Mesenchymal stem cell (in vitro differentiated cells and primary cell): ENCODE results near the gene ARHGEF17.

Source experiments
- DNase-seq: peaks from one replicate; pipeline ENCODE4 v3.0.0-alpha.2; 2013
- H2AFZ ChIP-seq: one replicate; pipeline ENCODE4 v1.6.1; 2013; ENCODE audit warnings: low read depth, mild to moderate bottlenecking, control low read depth, inconsistent platforms, low read length, moderate library complexity
- H2AK5ac ChIP-seq: 2 replicates; pipeline ENCODE4 v1.6.1; 2013; ENCODE audit warnings: low read length, moderate library complexity, mild to moderate bottlenecking, inconsistent platforms; ENCODE audit not compliant: severe bottlenecking
- H2BK120ac ChIP-seq: one replicate; pipeline ENCODE4 v1.6.1; 2013; ENCODE audit warnings: low read depth, mild to moderate bottlenecking, inconsistent platforms, low read length, moderate library complexity
- H2BK12ac ChIP-seq, 2 experiments: one replicate each; pipeline ENCODE4 v1.6.1; 2013; ENCODE audit warnings: inconsistent platforms in 2 of 2, low read length in 2 of 2, mild to moderate bottlenecking in 2 of 2, moderate library complexity in 2 of 2, control low read depth in 1 of 2
- H2BK15ac ChIP-seq: one replicate; pipeline ENCODE4 v1.6.1; 2013; ENCODE audit warnings: mild to moderate bottlenecking, low read depth, inconsistent platforms; ENCODE audit not compliant: poor library complexity, severe bottlenecking
- H2BK5ac ChIP-seq: 2 replicates; pipeline ENCODE4 v1.6.1; 2013; ENCODE audit warnings: low read depth, mild to moderate bottlenecking, low read length, control low read depth, inconsistent platforms; ENCODE audit not compliant: poor library complexity, severe bottlenecking
- H3K14ac ChIP-seq, 2 experiments: one replicate each; pipeline ENCODE4 v1.6.1; 2013; ENCODE audit warnings: inconsistent platforms in 2 of 2, low read length in 2 of 2, control low read depth in 1 of 2, mild to moderate bottlenecking in 1 of 2, moderate library complexity in 1 of 2
- H3K18ac ChIP-seq, 2 experiments: one replicate each; pipeline ENCODE4 v1.6.1; 2013; ENCODE audit warnings: inconsistent platforms in 2 of 2, low read length in 2 of 2, control low read depth in 1 of 2, low read depth in 1 of 2, mild to moderate bottlenecking in 1 of 2
- H3K23ac ChIP-seq, 2 experiments: one replicate each; pipeline ENCODE4 v1.6.1; 2013; ENCODE audit warnings: inconsistent platforms in 2 of 2, low read length in 2 of 2, mild to moderate bottlenecking in 2 of 2, moderate library complexity in 2 of 2, control low read depth in 1 of 2
- H3K27ac ChIP-seq: 2 replicates; pipeline ENCODE4 v1.5.1; 2013; ENCODE audit warnings: mild to moderate bottlenecking, moderate library complexity, low read length, control low read depth, inconsistent platforms; ENCODE audit not compliant: poor library complexity, severe bottlenecking
- H3K27me3 ChIP-seq, 2 experiments: 2 replicates each; pipeline versions ENCODE4 v1.6.1 to v1.7.0; 2013; ENCODE audit warnings: low read length in 2 of 2, mild to moderate bottlenecking in 2 of 2, moderate library complexity in 2 of 2, control low read depth in 1 of 2, inconsistent platforms in 1 of 2; ENCODE audit not compliant: control insufficient read depth in 1 of 2, insufficient read depth in 1 of 2
- H3K36me3 ChIP-seq, 2 experiments: 2 replicates each; pipeline versions ENCODE4 v1.6.1 to v1.7.0; 2013; ENCODE audit warnings: low read length in 2 of 2, control low read depth in 1 of 2, inconsistent platforms in 1 of 2, low read depth in 1 of 2, mild to moderate bottlenecking in 1 of 2; ENCODE audit not compliant: insufficient read depth in 2 of 2, control insufficient read depth in 1 of 2
- H3K4ac ChIP-seq, 2 experiments: one replicate each; pipeline ENCODE4 v1.6.1; 2013; ENCODE audit warnings: inconsistent platforms in 2 of 2, low read length in 2 of 2, mild to moderate bottlenecking in 2 of 2, moderate library complexity in 2 of 2, control low read depth in 1 of 2, low read depth in 1 of 2
- H3K4me1 ChIP-seq: 2 replicates; pipeline ENCODE4 v1.6.1; 2013; ENCODE audit warnings: low read depth, low read length, control low read depth; ENCODE audit not compliant: control insufficient read depth, insufficient read depth
- H3K4me2 ChIP-seq: 2 replicates; pipeline ENCODE4 v1.6.1; 2013; ENCODE audit warnings: low read length, mild to moderate bottlenecking, inconsistent platforms; ENCODE audit not compliant: poor library complexity, severe bottlenecking
- H3K4me3 ChIP-seq, 2 experiments: 2 replicates each; pipeline versions ENCODE4 v1.5.1 to v1.7.0; 2013; ENCODE audit warnings: low read length in 2 of 2, mild to moderate bottlenecking in 2 of 2, control low read depth in 1 of 2, low read depth in 1 of 2; ENCODE audit not compliant: insufficient read depth in 1 of 2
- H3K79me1 ChIP-seq: replicated peaks from 2 replicates; pipeline ENCODE4 v1.6.1; 2013; ENCODE audit warnings: mild to moderate bottlenecking, control low read depth, low read length, inconsistent platforms; ENCODE audit not compliant: poor library complexity, severe bottlenecking
- H3K9ac ChIP-seq: 2 replicates; pipeline ENCODE4 v1.7.0; 2013; ENCODE audit warnings: mild to moderate bottlenecking, low read length, moderate library complexity
- H3K9me3 ChIP-seq: 2 replicates; pipeline ENCODE4 v1.7.0; 2013; ENCODE audit warnings: mild to moderate bottlenecking, low read length; ENCODE audit not compliant: control insufficient read depth
- H4K8ac ChIP-seq: one replicate; pipeline ENCODE4 v1.6.1; 2013; ENCODE audit warnings: inconsistent platforms, mild to moderate bottlenecking, low read length, moderate library complexity
- H4K91ac ChIP-seq: one replicate; pipeline ENCODE4 v1.6.1; 2013; ENCODE audit warnings: mild to moderate bottlenecking, low read length, inconsistent platforms
- WGBS: methylation state at CpG from one replicate; pipeline ENCODE4 v1.1.7; 2013; ENCODE audit warnings: mixed read lengths; 5-methylcytosine and 5-hydroxymethylcytosine counted together

Gene ARHGEF17

GRCh38 chr11:73365352-73366264, 57.5 kb downstream of the ARHGEF17 start:
- Histone ChIP-seq H2AFZ (no peak overlapping the region), H2BK5ac (no peak overlapping the region), H3K14ac (no peak overlapping the region), H3K18ac (no peak overlapping the region), H3K9me3 (no peaks in the 10 kb centered on the region), H4K91ac (no peak overlapping the region), H2BK12ac (no peak overlapping the region), H2AK5ac (no peak overlapping the region), H3K4me2 (no peak overlapping the region), H3K4me1 (peaks cover 3% of the 10 kb centered on the region), H2BK120ac (no peak overlapping the region), H3K4ac (no peak overlapping the region), H3K27me3 (no peaks in the 10 kb centered on the region), H3K27ac (no peak overlapping the region), H3K36me3 (peaks cover 83 to 84% of the 10 kb centered on the region in 2 experiments), H3K23ac (no peak overlapping the region), H3K79me1 (peaks cover 3% of the 10 kb centered on the region), H4K8ac (no peak overlapping the region), H3K4me3 (no peak overlapping the region), H3K9ac (no peak overlapping the region), H2BK15ac (no peak overlapping the region)
- no peak for DNase-seq
- 94% methylated on average over 22 of the region's 24 CpGs for WGBS

GRCh38 chr11:73366265-73366610, 58.2 kb downstream of the ARHGEF17 start:
- no peak overlapping the region for H2BK12ac ChIP-seq
- peaks cover 78% of the 10 kb centered on the region in 2 experiments for H3K36me3 ChIP-seq
- no peak overlapping the region for H3K18ac ChIP-seq
- no peak overlapping the region for H3K4ac ChIP-seq
- H3K27me3 ChIP-seq, result no peaks in the 10 kb centered on the region
- H2AK5ac ChIP-seq, result no peak overlapping the region
- WGBS, result 92% methylated on average over 4 of the region's 4 CpGs
- H4K8ac ChIP-seq, result no peak overlapping the region
- H2BK120ac ChIP-seq, result no peak overlapping the region
- H3K4me2 ChIP-seq, result no peak overlapping the region
- H3K4me3 ChIP-seq, result no peak overlapping the region
- H2BK5ac ChIP-seq, result no peak overlapping the region
- peaks cover 3% of the 10 kb centered on the region for H3K79me1 ChIP-seq
- H3K14ac ChIP-seq, result no peak overlapping the region
- no peaks in the 10 kb centered on the region for H3K9me3 ChIP-seq
- no peak overlapping the region for H3K9ac ChIP-seq
- H2AFZ ChIP-seq, result no peak overlapping the region
- no peak overlapping the region for H3K23ac ChIP-seq
- no peak for DNase-seq
- H3K4me1 ChIP-seq, result peaks cover 3% of the 10 kb centered on the region
- no peak overlapping the region for H4K91ac ChIP-seq
- H2BK15ac ChIP-seq, result no peak overlapping the region
- H3K27ac ChIP-seq, result no peak overlapping the region

- no peak for DNase-seq
- Histone ChIP-seq H3K79me1 (peaks cover 3% of the 10 kb centered on the region), H3K9ac (no peak overlapping the region), H3K14ac (no peak overlapping the region), H4K91ac (no peak overlapping the region), H2AFZ (no peak overlapping the region), H3K4me3 (no peak overlapping the region), H3K9me3 (no peaks in the 10 kb centered on the region), H2BK15ac (no peak overlapping the region), H4K8ac (no peak overlapping the region), H2BK12ac (no peak overlapping the region), H2BK5ac (no peak overlapping the region), H3K4ac (no peak overlapping the region), H3K23ac (no peak overlapping the region), H2BK120ac (no peak overlapping the region), H3K4me1 (peaks cover 4% of the 10 kb centered on the region), H3K18ac (no peak overlapping the region), H3K4me2 (no peak overlapping the region), H2AK5ac (no peak overlapping the region), H3K27ac (no peak overlapping the region), H3K27me3 (no peaks in the 10 kb centered on the region), H3K36me3 (peaks cover 71% of the 10 kb centered on the region in 2 experiments)
- WGBS, result 86% methylated on average over 6 of the region's 6 CpGs
These were observed 58.9 kb downstream of the ARHGEF17 start for GRCh38 chr11:73366953-73367352.

GRCh38 chr11:73367482-73368024, 59.5 kb downstream of the ARHGEF17 start:
- Histone ChIP-seq H3K36me3 (peaks cover 65 to 66% of the 10 kb centered on the region in 2 experiments), H2BK15ac (no peak overlapping the region), H2AFZ (no peak overlapping the region), H3K9ac (no peak overlapping the region), H2BK12ac (no peak overlapping the region), H4K91ac (no peak overlapping the region), H3K4me1 (peaks cover 8% of the 10 kb centered on the region), H3K4ac (no peak overlapping the region), H3K27me3 (no peaks in the 10 kb centered on the region), H3K4me3 (no peak overlapping the region), H2BK120ac (no peak overlapping the region), H3K14ac (no peak overlapping the region), H2AK5ac (no peak overlapping the region), H3K9me3 (no peaks in the 10 kb centered on the region), H3K4me2 (no peak overlapping the region), H3K23ac (no peak overlapping the region), H3K18ac (no peak overlapping the region), H4K8ac (no peak overlapping the region), H3K79me1 (peaks cover 2% of the 10 kb centered on the region), H2BK5ac (no peak overlapping the region), H3K27ac (no peak overlapping the region)
- 91% methylated on average over 18 of the region's 20 CpGs for WGBS
- DNase-seq, result no peak
